ENCODE data around the gene ATP6V1G3.
"Not testable (repeated sequence)": the region's sequence is repeated elsewhere in the genome, so short reads cannot be mapped to it uniquely, and the experiment has no call there.

Gene ATP6V1G3

DNA sequence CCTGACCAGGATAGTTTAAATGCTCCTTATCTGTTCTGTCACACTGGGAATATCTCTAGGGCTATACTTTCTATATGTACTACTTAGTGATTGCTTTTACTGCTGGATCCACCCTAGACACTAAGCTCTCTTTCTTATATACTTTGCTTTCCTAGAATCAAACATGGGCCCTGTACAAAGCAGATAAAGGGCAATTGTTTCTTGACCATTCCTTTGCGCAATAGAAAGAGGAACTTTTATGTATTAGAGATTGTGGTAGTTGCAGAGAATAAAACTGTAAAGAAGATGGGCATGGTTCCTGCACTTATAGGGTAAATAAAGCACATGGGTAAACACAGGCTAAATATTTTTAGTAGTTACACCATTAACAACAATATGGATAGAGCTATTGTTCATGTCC, 58.8 kb downstream of the ATP6V1G3 start:
- Histone ChIP-seq H4K12ac (ENCODE audit: low read depth, low read length) (no peak overlapping the region), H4K8ac (ENCODE audit: low read depth, low read length) (no peak overlapping the region), H3K36me3 (ENCODE audit: control insufficient read depth in 1 of 2, insufficient read depth in 2 of 2, low read length in 2 of 2) (no peaks in the 10 kb centered on the region), H2BK12ac (ENCODE audit: low read length) (no peak overlapping the region), H4K91ac (ENCODE audit: low read depth, low read length) (no peak overlapping the region), H2AK5ac (ENCODE audit: low read length) (no peak overlapping the region), H2BK120ac (ENCODE audit: insufficient read depth, low read length, poor library complexity) (no peak overlapping the region), H3K79me2 (ENCODE audit: control insufficient read depth, insufficient read depth, low read length, poor library complexity) (no peaks in the 10 kb centered on the region), H3K4me3 (ENCODE audit: low read depth, low read length) (no peak overlapping the region), H3K9ac (ENCODE audit: low read length) (no peak overlapping the region), H3K4ac (ENCODE audit: low read depth, low read length) (no peak overlapping the region), H3K27ac (ENCODE audit: low read depth, low read length) (no peak overlapping the region), H3K79me1 (ENCODE audit: low read length) (no peaks in the 10 kb centered on the region), H3K27me3 (ENCODE audit: insufficient read depth, low read length) (no peaks in the 10 kb centered on the region), H3K14ac (ENCODE audit: low read length) (no peak overlapping the region), H2BK5ac (ENCODE audit: low read depth, low read length, poor library complexity) (no peak overlapping the region), H2AFZ (ENCODE audit: insufficient read depth, low read length, poor library complexity) (no peak overlapping the region), H3K18ac (ENCODE audit: low read length) (no peak overlapping the region), H3K23ac (ENCODE audit: low read length) (no peak overlapping the region), H3K4me1 (ENCODE audit: control insufficient read depth in 1 of 2, insufficient read depth in 2 of 2, low read length in 2 of 2) (no peaks in the 10 kb centered on the region), H3K4me2 (ENCODE audit: low read length) (no peak overlapping the region), H3K9me3 (ENCODE audit: insufficient read depth, low read depth, low read length) (no peaks in the 10 kb centered on the region)
- WGBS (ENCODE audit: extremely low coverage, insufficient coverage, insufficient read length): no CpG with 5 or more reads among the region's 1 CpG
- DNase-seq: no peak

DNA sequence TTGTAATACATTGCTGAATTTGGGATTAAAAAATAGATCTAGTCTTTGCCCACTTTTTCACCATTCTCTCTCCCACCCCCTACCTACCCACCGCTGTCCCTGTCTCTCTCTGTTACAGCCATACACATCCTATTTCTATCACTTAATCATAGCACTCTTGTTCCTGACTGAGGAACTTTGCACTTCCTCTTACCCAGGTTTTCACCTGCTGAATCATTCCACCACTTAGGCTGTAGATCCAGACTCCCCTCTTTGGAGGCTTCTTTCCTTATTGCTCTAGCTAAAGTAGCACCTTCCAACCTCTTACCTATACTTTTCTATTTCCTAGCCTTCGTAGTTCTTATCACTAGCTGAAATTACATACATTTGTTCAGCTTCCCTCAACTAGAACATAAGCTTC, 59.6 kb downstream of the ATP6V1G3 start:
- Histone ChIP-seq H3K36me3 (ENCODE audit: control insufficient read depth in 1 of 2, insufficient read depth in 2 of 2, low read length in 2 of 2) (no peaks in the 10 kb centered on the region), H3K4me2 (ENCODE audit: low read length) (no peak overlapping the region), H4K12ac (ENCODE audit: low read depth, low read length) (no peak overlapping the region), H3K4ac (ENCODE audit: low read depth, low read length) (no peak overlapping the region), H2BK12ac (ENCODE audit: low read length) (no peak overlapping the region), H3K9ac (ENCODE audit: low read length) (no peak overlapping the region), H3K27me3 (ENCODE audit: insufficient read depth, low read length) (no peaks in the 10 kb centered on the region), H3K18ac (ENCODE audit: low read length) (no peak overlapping the region), H3K23ac (ENCODE audit: low read length) (no peak overlapping the region), H3K79me2 (ENCODE audit: control insufficient read depth, insufficient read depth, low read length, poor library complexity) (no peaks in the 10 kb centered on the region), H2AK5ac (ENCODE audit: low read length) (no peak overlapping the region), H4K91ac (ENCODE audit: low read depth, low read length) (no peak overlapping the region), H2BK120ac (ENCODE audit: insufficient read depth, low read length, poor library complexity) (no peak overlapping the region), H3K4me3 (ENCODE audit: low read depth, low read length) (no peak overlapping the region), H2AFZ (ENCODE audit: insufficient read depth, low read length, poor library complexity) (no peak overlapping the region), H3K14ac (ENCODE audit: low read length) (no peak overlapping the region), H3K27ac (ENCODE audit: low read depth, low read length) (no peak overlapping the region), H2BK5ac (ENCODE audit: low read depth, low read length, poor library complexity) (no peak overlapping the region), H3K79me1 (ENCODE audit: low read length) (no peaks in the 10 kb centered on the region), H3K4me1 (ENCODE audit: control insufficient read depth in 1 of 2, insufficient read depth in 2 of 2, low read length in 2 of 2) (no peaks in the 10 kb centered on the region), H4K8ac (ENCODE audit: low read depth, low read length) (no peak overlapping the region), H3K9me3 (ENCODE audit: insufficient read depth, low read depth, low read length) (no peaks in the 10 kb centered on the region)
- no CpG with 5 or more reads among the region's 2 CpGs for WGBS (ENCODE audit: extremely low coverage, insufficient coverage, insufficient read length)
- no peak for DNase-seq

DNA sequence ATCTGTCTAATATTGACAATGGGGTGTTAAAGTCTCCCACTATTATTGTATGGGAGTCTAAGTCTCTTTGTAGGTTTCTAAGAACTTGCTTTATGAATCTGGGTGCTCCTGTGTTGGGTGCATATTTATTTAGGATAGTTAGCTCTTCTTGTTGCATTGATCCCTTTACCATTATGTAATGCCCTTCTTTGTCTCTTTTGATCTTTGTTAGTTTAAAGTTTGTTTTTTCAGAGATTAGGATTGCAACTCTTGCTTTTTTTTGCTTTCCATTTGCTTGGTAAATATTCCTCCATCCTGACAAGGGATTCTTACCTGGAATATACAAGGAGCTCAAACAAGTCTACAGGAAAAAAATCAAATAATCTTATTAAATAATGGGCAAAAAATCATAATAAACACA, 63.1 kb downstream of the ATP6V1G3 start:
- H3K23ac ChIP-seq (ENCODE audit: low read length); H3K18ac ChIP-seq (ENCODE audit: low read length); H3K9me3 ChIP-seq (ENCODE audit: insufficient read depth, low read depth, low read length); H3K79me2 ChIP-seq (ENCODE audit: control insufficient read depth, insufficient read depth, low read length, poor library complexity); DNase-seq; H3K27ac ChIP-seq (ENCODE audit: low read depth, low read length); H3K27me3 ChIP-seq (ENCODE audit: insufficient read depth, low read length); H3K4ac ChIP-seq (ENCODE audit: low read depth, low read length); H3K14ac ChIP-seq (ENCODE audit: low read length); H3K9ac ChIP-seq (ENCODE audit: low read length); H3K4me3 ChIP-seq (ENCODE audit: low read depth, low read length); H4K8ac ChIP-seq (ENCODE audit: low read depth, low read length); H3K79me1 ChIP-seq (ENCODE audit: low read length); H3K36me3 ChIP-seq (ENCODE audit: control insufficient read depth in 1 of 2, insufficient read depth in 2 of 2, low read length in 2 of 2); H2BK120ac ChIP-seq (ENCODE audit: insufficient read depth, low read length, poor library complexity); H2AK5ac ChIP-seq (ENCODE audit: low read length); H4K91ac ChIP-seq (ENCODE audit: low read depth, low read length); H2AFZ ChIP-seq (ENCODE audit: insufficient read depth, low read length, poor library complexity); H3K4me1 ChIP-seq (ENCODE audit: control insufficient read depth in 1 of 2, insufficient read depth in 2 of 2, low read length in 2 of 2); H4K12ac ChIP-seq (ENCODE audit: low read depth, low read length); H2BK5ac ChIP-seq (ENCODE audit: low read depth, low read length, poor library complexity); H3K4me2 ChIP-seq (ENCODE audit: low read length); H2BK12ac ChIP-seq (ENCODE audit: low read length): not testable (repeated sequence)

All from trophoblast cell (in vitro differentiated cells and primary cell).